ENCODE measurements around the gene GRM7.

GRCh38 chr3:6935970-6936369 lies 75.1 kb downstream of the GRM7 start:
- TF ChIP-seq CTCF (IDR thresholded peaks at IDR 0.05) (no peak), POLR2A (IDR thresholded peaks at IDR 0.05) (no peak), POLR2AphosphoS5 (IDR thresholded peaks at IDR 0.05) (no peak)
